Measurements from ENCODE around the gene PRPSAP2.

- TF ChIP-seq CTCF (IDR thresholded peaks at IDR 0.05; ENCODE audit: extremely low read depth in 1 of 2, insufficient read depth in 1 of 2, low read depth in 1 of 2, low read length in 2 of 2) = no peak
- TF ChIP-seq POLR2AphosphoS5 (IDR thresholded peaks at IDR 0.05; ENCODE audit: insufficient read depth, low read depth, low read length) = no peak
- TF ChIP-seq EZH2 (IDR thresholded peaks at IDR 0.05; ENCODE audit: borderline replicate concordance, low read depth, low read length, severe bottlenecking) = no peak
- TF ChIP-seq POLR2A (IDR thresholded peaks at IDR 0.05; ENCODE audit: low read depth, low read length) = no peak
- TF ChIP-seq FOS (IDR thresholded peaks at IDR 0.05; ENCODE audit: borderline replicate concordance, insufficient read depth, low read length) = no peak
- no peak for TF ChIP-seq MAX (IDR thresholded peaks at IDR 0.05; ENCODE audit: insufficient read depth, insufficient read length)
- TF ChIP-seq JUN (IDR thresholded peaks at IDR 0.05; ENCODE audit: borderline replicate concordance, insufficient read depth, insufficient read length, low read depth) = no peak
- TF ChIP-seq MYC (IDR thresholded peaks at IDR 0.05; ENCODE audit: low read depth, low read length) = no peak
- no peak for TF ChIP-seq GATA2 (IDR thresholded peaks at IDR 0.05; ENCODE audit: insufficient read depth, insufficient read length, low read depth, low read length)
Observed at GRCh38 chr17:18910881-18911280, 53.0 kb downstream of the PRPSAP2 start.
